Osteoblast (primary cell): ENCODE data around the gene PSMG3. TPM values are rescaled to one million over a fixed set of nuclear protein-coding genes. Genes with fewer than 3 reads are reported as not detected.

Experiments
- DNase-seq: peaks from one replicate; pipeline ENCODE4 v3.0.0; 2011; ENCODE audit warnings: low spot score, mixed read lengths; ENCODE audit not compliant: insufficient read length; ENCODE audit errors: missing footprints
- H2AFZ ChIP-seq: 2 replicates; pipeline ENCODE4 v1.6.0; 2011; ENCODE audit warnings: mild to moderate bottlenecking, low read length
- H3K27ac ChIP-seq: 2 replicates; pipeline ENCODE4 v1.5.1; 2011; ENCODE audit warnings: mild to moderate bottlenecking, low read depth, low read length, moderate library complexity
- H3K27me3 ChIP-seq: 2 replicates; pipeline ENCODE4 v1.6.0; 2012; ENCODE audit warnings: mild to moderate bottlenecking, control low read depth, inconsistent platforms, low read length, moderate library complexity; ENCODE audit not compliant: insufficient read depth
- H3K36me3 ChIP-seq: 2 replicates; pipeline ENCODE4 v1.5.1; 2011; ENCODE audit warnings: mild to moderate bottlenecking, low read length, control low read depth, moderate library complexity; ENCODE audit not compliant: insufficient read depth
- H3K4me1 ChIP-seq: 2 replicates; pipeline ENCODE4 v1.5.1; 2011; ENCODE audit warnings: mild to moderate bottlenecking, low read length, control low read depth, moderate library complexity; ENCODE audit not compliant: insufficient read depth
- H3K4me2 ChIP-seq: 2 replicates; pipeline ENCODE4 v1.6.0; 2011; ENCODE audit warnings: mild to moderate bottlenecking, low read length; ENCODE audit not compliant: insufficient read depth
- H3K4me3 ChIP-seq: fragments of 200-600 bp; sonication (generic); 3 replicates; pipeline ENCODE4 v1.5.1; 2012; ENCODE audit warnings: mild to moderate bottlenecking, low read length, inconsistent platforms; ENCODE audit not compliant: insufficient read depth
- H3K79me2 ChIP-seq: 2 replicates; pipeline ENCODE4 v1.6.0; 2012; ENCODE audit warnings: mild to moderate bottlenecking, low read length, control low read depth, inconsistent platforms; ENCODE audit not compliant: insufficient read depth
- H3K9me3 ChIP-seq: 2 replicates; pipeline ENCODE4 v1.5.1; 2011; ENCODE audit warnings: low read depth, low read length, control low read depth
- H4K20me1 ChIP-seq: 2 replicates; pipeline ENCODE4 v1.6.0; 2012; ENCODE audit warnings: mild to moderate bottlenecking, low read length, control low read depth; ENCODE audit not compliant: insufficient read depth
- CTCF ChIP-seq: IDR thresholded peaks from 2 replicates; pipeline ENCODE4 v1.5.1; 2011; ENCODE audit warnings: mild to moderate bottlenecking, low read depth, low read length, moderate library complexity; ENCODE audit errors: extremely low read depth
- total RNA-seq: library from RNA; depleted of rRNA; stranded (reverse); fragments of >200 nt; gene quantifications from 2 replicates; pipeline ENCODE4 v1.2.3, GENCODE V29; 2012

PSMG3 gene
- total RNA-seq, 1 donor: 38.7 TPM

- peaks cover 34% of the 10 kb centered on the region for H3K27me3 ChIP-seq
- H3K4me2 ChIP-seq: no peak overlapping the region
- no peak for TF ChIP-seq CTCF
- no peak overlapping the region for H3K4me3 ChIP-seq
- DNase-seq: peak; percentile 37
- H2AFZ ChIP-seq: no peak overlapping the region
- no peak overlapping the region for H3K27ac ChIP-seq
- no peaks in the 10 kb centered on the region for H3K36me3 ChIP-seq
- no peaks in the 10 kb centered on the region for H3K79me2 ChIP-seq
- no peaks in the 10 kb centered on the region for H3K9me3 ChIP-seq
- no peaks in the 10 kb centered on the region for H4K20me1 ChIP-seq
- H3K4me1 ChIP-seq: no peaks in the 10 kb centered on the region
Observed at GRCh38 chr7:1596181-1597043, 26.6 kb upstream of the PSMG3 start.

GRCh38 chr7:1595636-1596035 is 25.8 kb upstream of the PSMG3 start:
- Histone ChIP-seq H2AFZ (no peak overlapping the region), H3K4me3 (no peak overlapping the region), H3K27ac (no peak overlapping the region), H3K27me3 (peaks cover 41% of the 10 kb centered on the region), H3K4me2 (no peak overlapping the region), H3K36me3 (no peaks in the 10 kb centered on the region), H3K9me3 (no peaks in the 10 kb centered on the region), H3K79me2 (no peaks in the 10 kb centered on the region), H4K20me1 (no peaks in the 10 kb centered on the region), H3K4me1 (no peaks in the 10 kb centered on the region)
- TF ChIP-seq CTCF: no peak
- DNase-seq: no peak

GRCh38 chr7:1595027-1595426 is 25.2 kb upstream of the PSMG3 start:
- peak; percentile 42 for DNase-seq
- no peak for TF ChIP-seq CTCF
- no peak overlapping the region for H3K27ac ChIP-seq
- H2AFZ ChIP-seq: no peak overlapping the region
- no peaks in the 10 kb centered on the region for H3K9me3 ChIP-seq
- no peak overlapping the region for H3K4me3 ChIP-seq
- H3K36me3 ChIP-seq: no peaks in the 10 kb centered on the region
- peaks cover 45% of the 10 kb centered on the region for H3K27me3 ChIP-seq
- H3K79me2 ChIP-seq: no peaks in the 10 kb centered on the region
- H4K20me1 ChIP-seq: no peaks in the 10 kb centered on the region
- H3K4me1 ChIP-seq: no peaks in the 10 kb centered on the region
- H3K4me2 ChIP-seq: no peak overlapping the region

GRCh38 chr7:1593904-1594421 is 24.1 kb upstream of the PSMG3 start:
- Histone ChIP-seq H3K27ac (no peak overlapping the region), H3K9me3 (peaks cover 3% of the 10 kb centered on the region), H3K4me2 (no peak overlapping the region), H2AFZ (no peak overlapping the region), H3K79me2 (no peaks in the 10 kb centered on the region), H3K4me1 (no peaks in the 10 kb centered on the region), H3K27me3 (peaks cover 46% of the 10 kb centered on the region), H4K20me1 (no peaks in the 10 kb centered on the region), H3K36me3 (no peaks in the 10 kb centered on the region), H3K4me3 (no peak overlapping the region)
- TF ChIP-seq CTCF: no peak
- no peak for DNase-seq
